HG03575 (cell line): Measurements from ENCODE around the gene POC1B.

ENCODE experiments used
- ATAC-seq: cut with Tn5 transposase; IDR thresholded peaks from one replicate; pipeline ENCODE4 v1.9.1; 2021; ENCODE audit not compliant: unreplicated experiment, insufficient number of reproducible peaks, low FRiP score; ENCODE audit errors: extremely low read depth

Gene POC1B

DNA sequence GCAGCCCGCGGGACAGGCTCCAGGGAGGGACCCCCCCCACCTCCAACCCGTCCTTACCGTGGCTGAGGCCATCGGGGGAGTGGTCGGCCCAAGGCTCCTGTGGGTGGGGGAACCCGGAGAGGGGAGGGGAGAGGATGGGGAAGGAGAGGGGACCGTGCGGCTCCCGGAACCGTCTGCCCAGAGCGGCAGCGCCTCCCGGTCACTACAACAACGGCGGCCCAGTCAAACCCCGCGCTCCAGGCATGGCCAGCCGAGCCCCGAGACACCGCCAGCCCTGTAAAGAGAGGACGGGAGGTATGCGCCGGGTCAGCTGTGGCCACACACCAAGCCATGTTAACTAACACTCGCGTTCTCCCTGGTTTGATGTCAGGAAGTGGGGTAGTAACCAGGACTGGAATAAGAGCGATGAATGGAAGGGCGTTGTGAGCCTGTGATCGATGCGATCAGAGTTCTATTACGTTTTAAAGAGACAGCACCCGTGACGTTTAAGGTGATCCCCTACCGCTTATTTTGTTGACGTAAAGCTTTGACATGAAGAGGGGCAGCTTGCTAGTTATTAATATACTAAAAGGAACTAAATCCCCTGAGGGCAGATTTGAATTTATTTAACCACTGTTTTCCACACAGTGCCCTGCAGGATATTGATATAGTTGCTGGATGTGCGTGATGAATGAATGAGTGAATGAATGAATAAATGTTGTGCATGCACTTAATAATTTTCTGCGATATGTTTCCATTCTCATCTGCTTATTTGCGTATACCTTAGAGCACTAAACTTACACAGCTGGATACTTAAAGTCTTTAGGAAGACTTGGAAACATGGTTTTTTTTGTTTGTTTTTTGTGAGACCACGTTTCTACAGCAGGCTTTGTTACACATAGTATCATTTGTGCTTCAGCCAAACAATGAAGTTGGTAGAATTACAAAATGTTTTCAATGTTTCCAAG is at the start of gene POC1B:
POC1B (minus strand) TSS at position 224 of the 947 bp plus-strand sequence; CDS start at position 72, 152 bp downstream.
- ATAC-seq, result peak; percentile 36

DNA sequence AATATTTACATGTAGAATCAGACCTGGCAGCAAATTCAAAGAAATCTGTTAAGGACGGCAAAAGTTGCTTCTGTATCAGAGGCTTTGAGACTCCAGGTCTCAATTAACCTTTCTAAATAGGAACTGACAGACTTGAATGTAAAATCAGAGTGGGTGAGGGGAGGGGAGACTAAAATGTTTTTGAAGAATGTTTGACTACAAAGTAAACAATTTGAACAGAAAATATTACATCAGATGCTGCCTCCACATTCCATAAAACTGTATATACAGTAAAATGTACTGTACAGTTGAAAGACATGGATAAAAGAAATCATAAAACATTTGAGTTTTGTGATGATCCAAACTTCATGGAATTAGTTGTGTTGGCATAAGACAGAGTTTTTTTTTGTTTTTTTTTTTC is 49.5 kb upstream of the POC1B start:
- no peak for ATAC-seq

GRCh38 chr12:89574736-89575208 is 48.9 kb upstream of the POC1B start:
- no peak for ATAC-seq

DNA sequence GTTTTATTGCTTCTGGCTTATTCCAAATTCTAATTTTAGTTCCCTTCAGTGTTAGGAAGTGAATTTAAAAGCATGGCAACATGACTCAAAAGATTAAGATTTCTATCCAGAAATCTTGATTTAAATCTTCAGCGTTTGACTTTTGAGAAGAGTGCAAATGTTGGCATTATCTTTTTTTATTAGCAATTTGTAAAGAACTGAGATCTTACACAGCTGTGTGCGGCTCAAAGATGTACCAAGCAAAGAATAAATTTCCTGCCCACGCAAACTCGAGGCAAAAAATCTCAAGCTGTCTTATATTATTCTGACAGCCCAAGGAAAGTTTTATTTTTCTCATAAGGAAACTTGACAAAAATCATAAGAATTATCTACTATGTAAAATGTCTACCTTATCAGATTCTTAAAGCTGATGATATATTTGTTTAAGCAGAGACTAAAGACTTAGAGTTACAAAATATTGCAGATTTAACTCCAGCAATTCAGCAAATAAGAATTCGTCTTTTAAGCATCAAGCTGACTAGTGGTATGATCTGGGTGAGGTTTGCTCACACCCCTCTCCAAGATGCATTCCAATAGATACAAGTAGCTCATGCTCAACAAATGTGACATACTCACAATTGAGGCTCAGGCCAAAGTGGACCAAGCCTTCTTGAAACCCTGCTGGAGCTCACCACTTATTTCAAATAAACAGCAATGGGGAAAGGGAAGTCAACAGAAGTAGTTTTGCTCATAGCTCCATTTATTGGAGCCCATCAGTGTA is 47.4 kb upstream of the POC1B start:
- ATAC-seq, result no peak

DNA sequence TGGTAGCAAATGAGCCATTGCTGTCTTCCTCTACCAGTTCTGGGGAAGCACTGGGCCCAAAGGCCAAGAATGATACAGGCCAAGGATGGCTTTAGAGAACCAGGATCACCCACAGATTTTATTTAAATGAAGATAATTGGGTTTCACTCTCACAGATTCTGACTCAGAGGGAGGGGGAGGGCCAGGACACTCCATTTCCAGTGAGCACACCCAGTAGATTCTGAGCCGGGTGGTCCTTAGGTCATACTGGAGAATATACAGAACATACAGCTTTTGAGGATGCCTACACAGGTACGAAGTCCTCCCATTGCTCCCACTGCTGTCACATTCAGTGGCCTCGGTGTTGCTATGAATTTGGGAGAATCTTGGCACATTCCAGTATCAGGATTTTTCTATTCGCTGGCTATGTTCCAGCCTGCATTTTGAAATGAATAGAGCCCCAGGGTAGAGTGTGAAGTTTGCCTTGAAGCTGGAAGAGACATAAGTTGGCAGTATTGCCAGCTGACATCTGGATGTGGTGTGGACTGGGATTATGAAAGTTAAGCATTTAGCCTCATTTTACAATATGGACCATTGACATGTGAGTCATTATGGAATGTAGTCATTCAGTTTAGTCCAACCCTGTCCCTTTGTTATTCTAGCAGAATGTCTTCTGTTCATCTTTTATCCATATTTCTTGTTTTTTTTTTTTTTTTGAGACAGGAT is 45.8 kb upstream of the POC1B start:
- no peak for ATAC-seq

- no peak for ATAC-seq
Measured at GRCh38 chr12:89568484-89568883, 42.6 kb upstream of the POC1B start.

- no peak for ATAC-seq
Measured at GRCh38 chr12:89567691-89568239, 41.9 kb upstream of the POC1B start.

GRCh38 chr12:89566615-89567014 is 40.8 kb upstream of the POC1B start:
- no peak for ATAC-seq

DNA sequence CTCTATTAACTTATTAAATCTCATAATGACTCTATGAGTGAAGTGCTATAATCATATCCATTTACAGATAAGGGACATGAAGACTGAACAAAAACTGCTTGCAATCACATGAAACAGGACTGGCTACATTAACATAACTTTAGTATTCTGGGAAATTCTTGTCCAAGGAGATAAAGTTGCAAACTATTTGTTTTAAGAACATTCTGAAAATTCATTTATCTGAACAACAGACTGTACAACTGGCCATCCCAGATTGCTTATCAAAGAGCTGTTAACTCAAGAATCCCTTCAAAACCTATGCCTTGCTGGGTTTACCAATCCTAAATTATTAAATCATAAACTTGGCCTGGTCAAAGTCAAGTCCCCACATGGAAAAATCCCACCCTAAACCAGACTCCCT is 39.2 kb upstream of the POC1B start:
- ATAC-seq, result no peak

DNA sequence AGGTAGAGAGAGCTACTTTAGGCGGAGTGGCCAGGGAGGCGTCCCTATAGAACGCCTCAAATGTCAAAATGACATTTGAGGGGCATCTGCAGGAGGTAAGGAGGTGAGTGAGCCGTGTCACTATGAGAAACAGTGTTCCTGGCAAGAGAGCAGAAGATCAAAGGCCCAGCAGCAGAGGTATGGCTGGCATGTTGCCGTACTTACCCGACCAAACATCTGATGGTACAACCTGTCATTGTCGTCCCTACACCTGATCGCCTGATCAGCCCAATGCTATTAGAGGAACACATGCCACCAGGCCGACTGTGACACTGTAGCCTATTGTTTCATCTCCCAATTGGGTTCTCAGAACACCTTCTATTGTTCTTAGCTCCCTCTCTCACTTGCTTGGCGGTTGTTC is 33.9 kb upstream of the POC1B start:
- ATAC-seq, result no peak

DNA sequence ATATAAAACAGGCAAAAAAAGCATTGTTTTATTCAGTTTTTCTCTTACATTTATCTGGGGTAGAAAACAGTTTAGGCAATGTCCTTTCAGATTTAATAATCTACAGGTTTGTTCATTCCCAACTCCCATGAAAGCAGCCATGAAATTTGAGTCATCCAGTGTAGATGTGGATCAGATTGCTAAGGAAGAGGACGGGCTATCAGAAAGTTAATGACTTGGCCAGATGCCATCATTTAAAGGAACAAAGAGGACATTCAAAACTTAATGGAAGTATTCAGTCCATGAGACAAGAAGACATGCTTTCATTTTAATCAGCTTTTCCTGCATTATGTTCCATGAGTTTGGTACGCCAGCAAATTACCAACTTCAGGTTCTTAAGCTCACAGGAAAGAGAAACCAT is 31.1 kb upstream of the POC1B start:
- ATAC-seq, result no peak

- no peak for ATAC-seq
Measured at GRCh38 chr12:89552376-89552775, 26.5 kb upstream of the POC1B start.

DNA sequence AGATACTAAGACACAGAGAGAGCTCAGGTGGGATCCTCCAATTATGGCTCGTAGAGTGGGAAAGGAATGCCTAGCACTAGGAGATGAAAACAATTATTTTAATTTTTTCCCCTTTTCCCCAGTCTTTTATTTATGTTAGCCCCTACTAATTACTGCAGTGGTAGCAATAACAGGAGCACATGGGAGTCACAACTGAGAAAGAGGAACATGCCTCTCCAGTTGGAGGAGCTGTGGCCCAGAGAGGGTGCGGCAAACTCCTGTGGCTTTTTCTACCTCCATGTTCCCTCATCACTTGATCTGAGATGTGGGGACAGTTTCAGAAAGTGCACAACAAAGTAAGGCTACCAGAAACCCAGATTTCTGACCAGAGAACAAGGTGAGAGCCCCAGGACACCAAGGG is 25.9 kb upstream of the POC1B start:
- no peak for ATAC-seq

GRCh38 chr12:89547101-89547500 is 21.3 kb upstream of the POC1B start:
- no peak for ATAC-seq

- no peak for ATAC-seq
Measured at GRCh38 chr12:89546151-89546550, 20.3 kb upstream of the POC1B start.

GRCh38 chr12:89544681-89545184 is 18.9 kb upstream of the POC1B start:
- no peak for ATAC-seq

DNA sequence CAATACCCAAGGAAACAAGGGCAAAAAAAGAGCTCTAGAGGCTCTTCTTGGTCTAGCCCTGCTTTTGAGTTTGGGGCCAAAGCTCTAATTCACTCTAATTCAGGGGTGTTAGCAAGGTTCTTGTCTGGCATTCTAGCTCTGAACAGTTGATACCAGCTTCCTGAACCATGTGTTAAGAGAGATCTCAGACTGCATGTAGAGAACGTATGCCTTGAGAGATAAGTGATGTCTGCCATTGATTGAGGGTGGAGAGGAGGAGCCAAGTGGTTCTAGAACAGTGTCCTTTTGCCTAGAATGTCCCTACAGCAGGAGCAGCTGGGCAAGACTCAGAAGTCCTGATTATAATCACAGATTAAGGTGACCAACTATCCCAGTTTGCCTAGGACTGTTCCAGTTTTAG is 18.2 kb upstream of the POC1B start:
- ATAC-seq, result no peak

DNA sequence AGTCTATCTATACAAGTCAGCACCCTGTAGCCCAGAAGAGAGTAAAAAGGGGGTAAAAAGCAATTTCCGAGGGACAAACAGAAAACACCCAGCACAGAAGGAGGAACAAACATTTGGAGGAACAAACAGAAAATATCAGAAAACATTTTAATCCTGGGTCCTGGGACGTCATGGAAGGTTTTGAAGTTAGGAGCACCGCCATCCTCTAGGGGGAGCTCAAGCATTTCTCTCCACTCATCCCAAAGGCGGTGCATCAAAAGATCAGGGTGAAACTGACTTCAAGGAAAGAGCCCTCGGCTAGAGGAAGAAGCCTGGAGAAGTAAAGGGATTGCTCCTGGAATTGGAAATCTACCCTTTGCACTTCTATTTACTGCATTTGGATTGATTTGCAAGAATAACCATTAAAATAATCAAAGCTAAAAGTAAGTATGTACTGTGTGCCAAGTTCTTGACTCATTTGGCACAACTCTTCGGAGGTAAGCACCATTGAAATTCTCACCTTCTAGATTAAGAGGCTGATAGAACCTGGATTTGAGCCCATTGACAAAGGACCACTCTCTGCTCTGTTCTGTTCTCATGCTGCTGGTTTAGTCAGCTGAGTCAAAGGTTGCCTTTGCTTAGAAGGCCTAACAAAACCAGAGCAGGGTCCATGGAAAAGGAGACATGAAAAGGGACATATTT is 17.2 kb upstream of the POC1B start:
- no peak for ATAC-seq
